Myocyte (in vitro differentiated cells): ENCODE measurements around the gene CDK4. TPM values are rescaled to one million over a fixed set of nuclear protein-coding genes. Genes with fewer than 3 reads are reported as not detected.

Experiments
- DNase-seq: peaks from one replicate; pipeline ENCODE4 v3.0.0-alpha.2; 2012; ENCODE audit warnings: low read depth
- total RNA-seq: library from RNA; depleted of rRNA; stranded (reverse); fragments of >200 nt; gene quantifications from 2 replicates; pipeline ENCODE4 v1.2.3, GENCODE V29; 2014

Gene CDK4
- total RNA-seq, 1 donor from 2014 or later = 180 TPM

DNA sequence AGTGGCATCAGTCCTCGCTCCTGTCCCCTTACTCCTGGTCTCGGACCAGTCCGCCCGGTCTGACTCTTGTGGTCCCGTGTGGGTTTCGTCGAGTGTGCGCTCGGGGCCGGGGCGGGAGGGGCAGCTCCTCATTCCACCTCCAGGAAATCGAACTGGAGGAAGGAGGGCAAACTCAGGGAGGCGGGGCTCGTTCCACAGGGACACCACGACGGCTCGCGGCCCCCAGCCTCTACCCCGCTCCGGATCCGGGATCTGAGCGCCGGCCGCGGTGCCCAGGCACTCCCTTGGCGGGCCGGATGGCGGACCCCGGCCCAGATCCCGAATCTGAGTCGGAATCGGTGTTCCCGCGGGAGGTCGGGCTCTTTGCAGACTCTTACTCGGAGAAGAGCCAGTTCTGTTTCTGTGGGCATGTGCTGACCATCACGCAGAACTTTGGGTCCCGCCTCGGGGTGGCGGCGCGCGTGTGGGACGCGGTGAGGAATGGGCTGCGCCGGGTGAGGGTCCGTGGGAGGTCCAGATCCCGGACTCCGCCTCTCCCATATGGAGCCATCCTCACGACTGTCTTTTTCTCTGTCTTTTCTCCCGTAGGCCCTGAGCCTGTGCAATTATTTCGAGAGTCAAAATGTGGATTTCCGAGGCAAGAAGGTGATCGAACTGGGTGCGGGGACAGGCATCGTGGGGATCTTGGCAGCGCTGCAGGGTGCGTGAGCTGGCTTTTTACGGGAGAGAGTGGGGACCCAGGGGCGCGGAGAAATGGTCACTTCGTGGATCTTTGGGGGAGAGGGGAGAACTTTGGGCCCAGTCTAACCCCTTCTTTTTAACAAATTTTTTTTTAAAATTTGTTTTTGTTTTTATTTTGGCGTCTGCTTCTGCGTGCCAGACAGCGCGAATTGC, 20.6 kb upstream of the CDK4 start, which contains the start of gene EEF1AKMT3:
Gene EEF1AKMT3 (plus strand): TSS at position 186 of the 894 bp plus-strand sequence. CDS start 111 bp downstream, at position 297.
- peak; percentile 53 for DNase-seq

DNA sequence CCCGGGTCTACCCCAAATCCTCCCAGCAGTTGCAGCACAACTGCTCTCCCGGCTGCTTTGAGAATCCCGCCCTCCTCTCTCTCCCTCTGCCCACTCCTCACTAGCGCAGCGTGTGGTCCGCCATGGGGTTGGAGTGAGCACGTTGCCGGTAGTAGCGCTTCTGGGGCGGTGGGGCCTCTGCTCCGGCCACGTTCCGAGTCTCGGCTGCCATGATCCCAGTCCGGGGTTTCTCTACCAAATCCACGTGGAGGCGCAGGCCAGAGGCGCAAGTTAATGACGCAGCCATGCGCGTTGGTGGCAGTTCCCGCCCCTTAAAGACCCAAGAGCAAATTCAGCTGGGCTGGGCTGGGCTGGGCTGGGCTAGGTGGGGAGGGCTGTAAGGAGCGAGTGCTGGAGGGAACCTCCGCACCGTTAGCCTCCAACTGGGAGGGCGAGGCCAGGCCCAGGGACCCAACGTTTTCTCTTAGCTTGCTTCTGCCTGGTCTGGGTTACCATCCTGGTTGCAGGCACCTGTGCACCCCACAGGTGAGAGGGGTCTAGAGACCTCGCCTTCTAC, 19.8 kb upstream of the CDK4 start, which contains the start of gene METTL1:
Gene METTL1 (minus strand): TSS at position 233 of the 556 bp plus-strand sequence. CDS start 22 bp downstream, at position 211.
- DNase-seq = peak; percentile 97

DNA sequence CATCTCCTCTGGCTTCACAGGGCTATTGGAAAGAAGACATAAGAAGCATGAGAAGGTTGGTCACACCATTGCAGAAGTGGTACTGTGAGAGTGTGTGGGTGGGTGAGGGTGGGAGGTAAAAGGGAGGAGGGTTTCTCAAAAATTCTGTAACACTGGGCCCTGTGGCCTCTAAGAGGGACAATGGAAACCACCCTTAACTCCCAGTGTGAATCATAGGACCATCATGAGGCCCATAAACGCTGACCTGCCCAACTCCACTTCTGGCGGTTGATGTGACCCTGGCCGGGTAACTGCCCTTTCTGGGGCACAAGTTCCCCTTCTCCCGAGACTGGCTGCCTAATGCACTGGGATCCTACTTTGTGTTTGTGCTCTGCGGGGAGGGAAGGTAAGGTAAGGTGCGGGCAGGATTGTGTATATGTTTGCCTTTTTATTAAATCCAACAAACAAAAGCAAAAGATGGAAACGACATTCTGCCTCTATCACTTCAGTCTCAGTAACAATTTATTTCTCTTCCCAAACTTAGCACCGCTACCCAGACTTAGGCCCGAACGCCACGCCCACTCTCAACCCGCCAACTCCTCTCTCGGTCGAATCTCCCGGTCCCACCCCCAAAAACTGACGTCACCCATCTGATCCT, 19.2 kb upstream of the CDK4 start:
- DNase-seq = peak; percentile 95

DNA sequence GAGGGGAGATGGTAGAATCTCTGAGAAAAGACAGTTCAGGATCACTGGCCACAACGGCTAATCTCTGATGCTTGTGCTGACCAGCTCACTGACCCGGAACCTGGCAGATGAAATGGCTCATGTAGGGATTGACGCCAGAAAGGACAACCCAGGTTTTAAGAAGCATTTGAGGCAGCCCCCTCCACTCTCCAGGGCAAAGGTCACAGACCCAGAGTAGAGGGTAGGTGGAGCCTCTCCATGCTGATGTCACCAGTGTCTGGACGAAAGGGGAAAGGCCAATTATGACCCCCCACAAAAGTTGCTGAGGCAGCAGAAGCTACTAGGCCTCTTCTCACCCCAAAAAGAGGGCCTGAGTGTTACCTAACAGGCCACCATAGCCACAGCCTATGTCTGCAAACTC, 18.6 kb upstream of the CDK4 start:
- DNase-seq = no peak

DNA sequence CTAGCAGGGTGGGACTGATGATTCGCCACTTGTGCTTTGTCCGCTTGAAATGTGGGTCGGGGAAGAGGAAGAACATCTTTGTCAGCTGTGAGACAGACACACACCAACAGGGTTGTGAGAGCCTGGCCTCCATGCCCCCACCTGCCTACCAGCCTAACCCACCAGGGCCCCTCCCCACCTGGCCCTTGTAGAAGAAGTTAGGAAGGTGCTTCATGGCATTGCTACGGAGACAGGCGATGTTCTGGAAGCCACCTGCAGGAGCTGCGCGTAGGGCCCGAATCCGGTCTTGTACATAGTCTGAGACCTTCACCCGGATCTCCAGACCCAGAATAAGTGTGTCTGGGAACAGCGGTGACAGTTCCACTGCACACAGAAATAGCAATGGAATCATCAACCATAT, 17.5 kb upstream of the CDK4 start:
- no peak for DNase-seq

DNA sequence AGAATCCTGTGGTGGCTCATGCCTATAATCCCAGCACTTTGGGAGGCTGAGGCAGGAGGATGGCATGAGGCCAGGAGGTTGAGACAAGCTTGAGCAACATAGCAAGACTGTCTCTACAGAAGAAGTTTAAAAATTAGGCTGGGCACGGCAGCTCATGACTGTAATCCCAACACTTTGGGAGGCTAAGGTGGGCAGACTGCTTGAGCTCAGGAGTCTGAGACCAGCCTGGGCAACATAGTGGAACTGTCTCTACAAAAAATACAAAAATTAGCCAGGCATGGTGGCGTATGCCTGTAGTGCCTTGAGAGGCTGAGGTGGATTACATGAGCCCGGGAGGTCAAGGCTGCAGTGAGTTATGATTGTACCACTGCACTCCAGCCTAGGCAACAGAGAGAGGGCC, 15.8 kb upstream of the CDK4 start:
- DNase-seq = no peak

DNA sequence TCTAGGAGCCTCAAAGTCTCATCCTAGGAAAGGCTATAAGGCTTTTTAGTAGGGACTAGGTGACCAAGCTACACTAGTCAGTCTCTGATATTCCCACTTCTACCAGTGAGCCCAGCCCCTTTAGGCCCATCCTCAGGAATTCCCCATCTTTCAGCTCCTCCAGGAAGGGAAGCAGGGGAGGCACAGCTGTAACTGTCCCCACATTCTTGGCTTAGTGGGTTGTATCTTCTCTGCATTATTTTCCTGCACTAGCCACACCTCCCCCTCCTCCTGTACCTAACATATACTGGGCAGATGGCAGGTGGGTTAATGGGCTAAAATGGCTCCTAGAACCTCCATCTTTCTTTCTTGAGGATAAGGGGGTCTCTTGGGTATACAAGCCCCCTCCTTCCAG, 15.2 kb upstream of the CDK4 start:
- no peak for DNase-seq

DNA sequence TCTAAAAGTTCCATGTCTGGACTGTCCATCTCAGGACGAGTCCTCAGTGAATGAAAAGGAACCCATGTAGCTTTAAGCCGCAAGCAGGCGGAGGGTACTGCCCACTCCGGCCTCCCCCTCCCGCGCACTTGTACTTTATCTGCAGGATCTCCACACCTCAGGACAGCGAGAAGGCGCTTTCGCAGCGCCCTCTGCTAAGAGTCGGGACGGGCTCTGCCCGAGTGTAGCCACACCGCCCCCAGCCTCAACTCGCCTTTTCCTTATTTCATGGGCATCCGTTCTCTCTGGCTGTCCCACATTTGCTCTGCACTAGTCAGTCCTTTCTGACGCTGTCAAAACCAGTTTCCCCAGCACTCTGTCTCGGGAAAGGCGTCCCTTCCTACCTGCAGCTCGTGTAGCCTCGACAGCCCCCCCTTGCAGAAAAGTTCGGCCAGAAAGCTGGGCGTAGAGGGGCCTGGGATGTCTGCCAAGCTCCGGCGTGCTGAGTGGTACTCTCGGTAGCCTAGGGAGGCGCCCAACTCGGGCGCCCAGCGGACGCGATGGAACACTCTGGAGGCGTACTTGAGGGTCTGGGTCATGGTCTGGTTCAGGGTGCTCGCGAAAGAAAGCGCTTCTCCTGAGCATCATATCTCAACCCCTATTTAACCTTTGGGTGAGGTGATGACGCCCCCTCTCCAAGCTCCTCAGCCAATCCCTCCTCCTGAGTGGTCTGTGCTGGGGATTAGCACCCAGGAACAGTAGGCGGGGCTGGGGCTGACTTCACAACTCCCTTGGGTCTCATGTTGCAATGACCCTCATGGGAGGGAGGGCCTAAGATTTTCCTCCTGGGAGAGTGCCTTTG, 14.6 kb upstream of the CDK4 start, which contains the start of gene CYP27B1:
Gene CYP27B1 (minus strand): TSS at position 615 of the 841 bp plus-strand sequence. CDS start 37 bp downstream, at position 578.
- DNase-seq = no peak

DNA sequence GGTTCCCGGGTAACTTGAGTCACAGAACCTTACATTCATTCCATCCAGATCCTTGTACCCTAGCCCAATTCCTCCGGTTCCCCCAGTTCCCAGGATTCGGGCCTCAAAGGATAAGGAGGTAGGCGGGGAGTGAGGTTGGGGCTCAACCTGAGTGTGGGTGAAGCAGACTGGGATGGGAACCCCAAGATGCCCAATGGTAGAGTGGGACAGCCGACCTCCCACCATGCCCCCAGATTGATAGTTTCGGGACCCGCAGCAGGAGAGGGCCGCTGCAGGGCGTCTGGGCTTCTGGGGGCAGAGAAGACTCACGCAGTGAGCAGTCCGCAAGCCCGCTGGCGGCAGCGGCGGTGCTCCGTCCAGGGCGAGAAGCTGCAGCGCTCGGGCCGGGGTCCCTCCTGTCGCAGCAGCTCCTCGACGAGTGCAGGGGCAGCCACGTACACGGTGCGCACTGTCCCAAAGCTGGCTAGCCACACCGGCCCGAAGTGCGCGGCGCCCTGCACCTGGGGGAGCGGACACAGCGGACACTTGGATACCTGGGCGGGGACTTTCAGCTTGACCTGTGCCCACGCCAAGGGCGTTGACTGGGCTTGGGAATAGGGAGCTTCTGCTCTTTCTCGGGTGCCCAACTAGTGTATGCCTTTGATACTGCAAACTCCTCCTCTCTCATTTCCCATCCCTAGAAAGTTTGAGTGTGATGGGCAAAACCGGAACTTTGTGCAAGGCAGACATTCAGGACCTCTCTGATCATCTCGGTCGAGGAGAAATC, 13.8 kb upstream of the CDK4 start:
- DNase-seq = no peak

DNA sequence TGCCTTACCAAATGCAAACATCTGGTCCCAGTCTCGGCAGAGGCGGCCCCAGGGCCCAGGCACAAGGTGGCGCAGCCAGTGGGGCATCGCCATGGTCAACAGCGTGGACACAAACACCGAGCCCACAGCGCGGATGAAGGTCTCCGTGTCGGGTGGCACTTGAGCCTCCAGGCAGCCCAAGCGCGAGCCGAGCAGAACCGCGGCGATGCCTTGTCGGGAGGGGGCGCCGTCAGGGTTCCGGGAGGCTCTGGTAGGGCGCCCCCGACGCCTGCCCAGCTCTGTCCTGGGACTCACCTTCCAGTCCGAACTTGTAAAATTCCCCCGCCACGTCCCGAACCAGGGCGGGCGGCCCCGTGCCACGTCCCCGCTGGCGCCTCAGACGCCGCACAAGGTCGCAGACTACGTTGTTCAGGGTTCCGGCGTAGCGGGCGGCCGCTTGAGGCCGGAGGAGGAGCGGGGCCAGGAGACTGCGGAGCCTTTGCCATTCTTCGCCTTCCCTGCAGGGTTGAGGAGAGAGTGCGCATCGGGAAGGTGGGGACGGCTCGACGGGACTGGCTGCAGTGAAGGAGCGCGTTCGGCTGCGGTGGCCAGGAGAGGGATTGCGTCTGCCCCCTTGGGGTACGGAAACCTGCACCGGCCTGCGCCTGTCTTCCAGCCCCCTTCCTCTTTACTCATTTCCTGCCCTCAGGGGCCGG, 13.0 kb upstream of the CDK4 start:
- no peak for DNase-seq

DNA sequence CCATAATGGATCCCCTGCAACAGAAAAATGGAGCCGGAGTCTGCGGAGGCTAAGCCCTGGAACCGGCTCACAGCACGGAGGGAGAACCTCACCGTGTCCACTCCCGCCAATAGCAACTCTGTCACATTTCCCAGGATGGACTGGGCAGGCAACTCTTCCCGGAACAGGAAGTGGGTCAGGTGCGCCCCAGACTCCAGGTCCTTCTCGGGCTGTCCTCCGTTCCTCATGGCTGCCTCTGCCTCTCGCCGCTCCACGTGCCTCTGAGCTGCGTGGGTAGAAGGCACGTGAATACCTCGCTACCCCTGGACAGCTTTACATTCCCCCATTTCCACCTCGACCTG, 12.5 kb upstream of the CDK4 start:
- DNase-seq = no peak

DNA sequence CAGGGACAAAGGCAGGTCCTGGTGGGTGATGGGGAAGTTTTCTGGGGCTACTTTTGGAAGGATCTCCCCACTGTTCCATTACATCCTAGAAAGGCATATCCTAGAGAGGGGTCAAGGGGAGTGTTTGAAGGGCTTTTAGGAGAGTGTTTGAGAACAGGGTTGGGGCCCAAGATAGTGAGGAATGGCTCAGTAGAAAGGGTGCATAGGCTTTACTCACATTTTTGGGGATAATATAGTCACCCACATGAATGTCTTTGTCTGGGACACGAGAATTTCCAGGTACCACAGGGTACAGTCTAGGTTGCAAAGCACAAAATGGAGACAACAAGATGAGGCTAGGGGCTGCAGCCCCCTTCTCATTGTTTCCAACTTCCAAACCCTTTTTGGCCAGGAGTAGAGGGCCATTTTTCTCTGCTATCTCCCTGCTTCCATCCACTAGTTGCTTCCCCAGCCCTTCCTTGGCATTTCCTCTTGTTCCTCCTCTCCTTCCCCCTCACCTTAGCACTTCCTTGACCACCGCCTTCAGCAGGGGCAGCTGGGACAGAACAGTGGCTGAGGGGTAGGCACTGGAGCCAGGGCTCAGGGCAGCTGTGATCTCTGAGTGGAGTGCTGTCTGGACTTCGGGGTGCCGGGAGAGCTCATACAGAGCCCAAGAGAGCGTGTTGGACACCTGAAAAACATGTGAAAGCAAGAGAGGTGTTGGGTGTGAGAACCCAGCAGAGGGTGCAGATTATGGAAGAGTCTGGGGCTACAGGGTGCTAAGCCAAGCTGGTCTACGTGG, 12.0 kb upstream of the CDK4 start:
- DNase-seq = no peak

DNA sequence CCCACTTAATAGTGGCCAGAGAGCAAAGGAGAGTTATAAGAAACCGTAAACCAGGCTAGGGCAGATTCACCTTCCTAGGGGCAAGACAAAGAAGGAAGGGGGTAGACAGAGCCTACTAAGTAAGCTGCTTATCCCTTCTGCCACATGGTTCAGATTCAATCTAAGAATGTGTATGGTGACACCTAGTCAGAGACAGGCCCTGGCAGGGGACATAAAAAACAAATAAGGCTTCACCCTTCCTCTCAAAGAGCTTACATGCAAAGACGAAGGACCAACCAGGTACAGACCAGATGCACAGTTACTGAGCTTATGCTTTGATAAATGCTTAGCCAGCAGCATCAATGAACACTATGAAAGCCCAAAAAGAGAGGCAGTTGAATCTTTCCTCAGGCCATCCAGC, 10.4 kb upstream of the CDK4 start:
- no peak for DNase-seq

DNA sequence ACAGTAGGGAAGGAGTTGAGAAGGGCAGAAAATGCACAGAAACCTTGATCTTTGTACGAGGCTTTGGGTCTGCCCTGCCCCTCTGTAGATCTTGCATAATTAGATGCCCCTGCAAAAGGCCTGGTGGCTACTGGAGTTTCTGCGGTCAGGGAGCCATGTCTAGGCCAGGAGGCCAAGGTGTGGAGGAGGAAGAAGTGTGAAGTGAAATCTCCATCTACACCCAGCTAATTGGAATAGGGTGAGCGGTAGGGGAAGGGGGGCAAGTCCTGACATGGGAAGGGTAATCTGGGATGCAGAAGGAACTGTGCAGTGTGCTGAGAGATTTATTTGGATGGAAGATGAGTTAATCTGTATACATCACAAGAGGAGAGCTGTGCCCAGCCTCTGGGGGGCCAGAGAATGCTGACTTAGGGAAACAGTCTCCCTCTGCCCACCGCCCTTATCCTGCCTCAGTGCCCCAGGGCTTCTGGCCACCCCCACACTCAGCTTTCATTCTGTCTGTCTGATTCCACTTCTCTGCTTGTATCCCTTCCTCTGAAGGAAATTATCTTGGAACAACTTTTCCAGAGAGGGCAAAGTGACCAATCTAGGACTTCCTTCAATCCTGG, 9.4 kb upstream of the CDK4 start:
- no peak for DNase-seq

DNA sequence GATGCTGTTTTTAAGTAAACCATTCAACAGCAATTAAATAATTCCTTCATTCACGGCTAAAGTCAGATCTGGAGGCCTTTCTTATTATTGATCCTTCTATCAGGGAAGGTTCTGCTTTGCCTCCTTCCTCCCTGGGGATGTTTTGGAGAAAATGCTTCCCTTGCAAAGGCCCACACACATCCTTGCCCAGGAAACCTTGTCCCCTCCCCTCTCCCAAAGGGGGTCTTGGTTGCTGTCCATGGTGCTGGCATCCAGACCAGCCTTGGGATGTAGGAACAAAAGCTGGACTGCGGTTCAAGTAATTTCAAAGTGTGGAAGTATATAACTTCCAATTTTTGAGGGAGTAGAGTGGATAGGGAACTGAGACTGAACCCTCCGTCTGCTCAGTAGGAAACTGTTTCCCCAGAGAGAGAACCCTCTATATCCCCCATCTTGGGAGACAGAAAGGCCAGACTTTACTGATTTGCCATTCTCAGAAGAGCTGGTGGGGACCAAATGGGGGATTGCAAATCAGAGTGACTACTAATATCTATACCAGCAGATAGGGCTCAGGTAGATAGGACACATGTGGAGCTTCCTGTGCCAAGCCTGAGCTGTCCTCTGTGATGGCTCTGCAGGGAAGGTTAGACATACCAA, 8.4 kb upstream of the CDK4 start:
- DNase-seq = no peak

DNA sequence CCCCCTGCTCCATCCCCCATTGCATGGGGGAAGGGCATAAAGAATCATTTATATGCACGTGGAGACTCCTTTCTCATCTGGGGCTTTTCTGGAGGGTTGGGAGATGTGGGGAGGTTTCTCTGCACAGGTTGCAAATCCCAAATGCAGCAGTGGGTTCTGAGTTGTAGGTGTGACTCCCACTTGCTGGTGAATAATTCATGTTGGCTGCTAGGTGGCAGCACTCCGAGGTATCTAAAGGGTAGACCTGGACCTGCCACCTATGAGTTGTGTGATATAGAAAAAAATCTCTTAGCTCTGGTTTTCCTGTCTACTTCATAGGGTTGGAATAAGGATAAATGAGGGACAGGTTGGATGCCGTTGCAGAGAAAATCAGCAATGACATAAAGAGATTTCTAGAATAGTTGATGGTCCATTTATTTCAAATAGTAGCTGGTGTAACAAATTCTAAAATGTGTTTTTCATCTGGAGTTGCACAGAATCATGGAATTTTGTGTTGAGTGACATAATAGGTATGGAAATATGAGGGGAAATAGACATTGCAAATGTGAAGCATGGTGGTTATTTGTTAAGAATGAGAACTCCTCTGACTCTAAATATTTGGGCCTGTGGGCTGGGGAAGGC, 7.4 kb upstream of the CDK4 start:
- no peak for DNase-seq

DNA sequence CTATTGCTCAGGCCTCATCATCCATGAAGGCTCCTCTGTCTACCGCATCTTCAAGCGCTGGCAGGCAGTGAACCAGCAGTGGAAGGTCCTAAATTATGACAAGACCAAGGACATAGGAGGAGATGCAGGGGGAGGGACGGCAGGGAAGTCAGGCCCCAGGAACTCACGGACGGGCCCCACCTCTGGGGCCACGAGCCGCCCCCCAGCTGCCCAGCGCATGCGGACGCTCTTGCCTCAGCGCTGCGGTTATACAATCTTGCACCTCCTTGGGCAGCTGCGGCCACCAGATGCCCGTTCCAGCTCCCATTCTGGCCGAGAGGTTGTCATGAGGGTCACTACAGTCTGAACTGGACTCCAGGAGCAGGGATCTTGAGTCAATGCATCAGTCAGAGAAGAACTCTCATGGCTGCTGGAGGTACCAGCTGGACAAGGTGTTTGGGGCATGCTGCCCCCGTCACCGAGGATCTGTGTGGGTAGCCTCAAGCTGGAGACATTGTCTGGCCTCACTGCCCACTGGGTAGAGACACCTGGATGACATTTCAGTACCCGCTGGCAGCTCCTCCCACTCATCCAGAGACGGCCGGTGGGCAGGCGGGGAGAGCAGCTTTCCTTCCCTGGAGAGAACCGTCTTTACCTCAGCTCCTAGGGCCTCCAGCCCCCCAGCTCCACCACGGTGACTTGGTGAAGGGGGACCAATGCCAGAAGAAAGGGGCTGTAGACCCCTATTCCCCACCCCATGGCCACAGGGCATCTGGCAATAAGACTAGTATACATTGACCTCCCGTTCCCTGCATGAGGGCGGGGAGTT, 6.6 kb upstream of the CDK4 start:
- DNase-seq = no peak
